T-helper 1 cell treated with Interleukin-12 subunit alpha and Interleukin-12 subunit beta and Interleukin-4 antibody, amounts not matched to agents 30 μg/mL and 1 μg/mL, for 36 hours (primary cell): ENCODE results near the gene ALPK1.

Experiments
- H3K27ac Mint-ChIP-seq: one replicate; pipeline ENCODE4 v1.8.0; 2021; ENCODE audit warnings: mild to moderate bottlenecking, mixed read lengths
- H3K27me3 Mint-ChIP-seq: one replicate; pipeline ENCODE4 v1.8.0; 2021; ENCODE audit warnings: low read depth, mixed read lengths
- H3K36me3 Mint-ChIP-seq: one replicate; pipeline ENCODE4 v1.8.0; 2021; ENCODE audit warnings: low read depth, mixed read lengths
- H3K4me1 Mint-ChIP-seq: one replicate; pipeline ENCODE4 v1.8.0; 2021; ENCODE audit warnings: low read depth, mixed read lengths
- H3K4me3 Mint-ChIP-seq: one replicate; pipeline ENCODE4 v1.8.0; 2021; ENCODE audit warnings: mild to moderate bottlenecking, moderate library complexity, mixed read lengths
- H3K9me3 Mint-ChIP-seq: one replicate; pipeline ENCODE4 v1.8.0; 2021; ENCODE audit warnings: mixed read lengths

The ALPK1 gene

DNA sequence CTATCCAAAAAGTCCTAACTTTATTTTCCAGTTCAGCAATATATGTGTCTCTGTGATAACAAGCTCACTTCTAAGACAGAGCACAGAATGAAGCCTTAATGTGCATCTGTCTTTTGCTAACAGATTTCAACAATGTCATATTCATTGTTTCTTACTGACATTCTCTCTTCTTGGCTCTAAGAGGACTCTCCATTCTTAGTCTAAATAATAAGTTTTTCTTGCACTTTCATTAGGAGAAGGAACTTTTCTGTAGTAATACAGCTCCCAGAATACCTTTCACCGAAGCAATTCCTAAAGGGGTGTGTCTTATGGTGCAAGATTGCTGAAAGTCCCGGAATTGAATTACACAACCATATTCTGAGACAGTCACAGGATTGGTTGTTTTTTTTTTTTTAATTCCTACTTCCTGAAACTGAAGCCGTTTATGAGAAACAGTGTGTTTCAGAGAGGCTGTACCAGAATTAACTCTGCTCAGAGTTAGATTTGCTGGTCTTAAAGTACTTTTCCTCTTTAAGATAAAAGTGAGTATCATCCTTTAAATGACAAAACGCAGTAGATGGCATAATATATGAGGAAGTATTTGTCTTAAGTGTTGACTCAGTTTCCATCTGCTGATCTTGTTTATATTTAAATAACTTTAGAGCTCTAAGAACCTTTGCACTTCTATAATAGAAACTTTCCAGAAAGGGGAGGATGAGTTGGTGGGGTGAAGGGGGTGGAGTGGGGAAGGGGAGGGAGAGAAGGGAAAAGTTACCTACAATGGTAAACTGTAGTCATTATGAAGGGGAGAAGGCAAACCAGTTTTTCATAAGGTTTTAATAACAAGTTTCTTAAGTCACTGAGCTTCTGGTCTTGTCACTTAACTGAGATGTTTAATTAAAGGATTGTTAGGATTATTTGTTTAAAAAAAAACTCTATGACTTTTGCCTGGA is at the start of gene ALPK1:
Gene ALPK1, plus strand, starts transcription at position 421 of the 932 bp plus-strand sequence.
- H3K27ac Mint-ChIP-seq: peak within 1 kb of the TSS; percentile 91
- H3K4me3 Mint-ChIP-seq: peak within 1 kb of the TSS; percentile 89
- peaks cover 14% of the 10 kb centered on the region for H3K36me3 Mint-ChIP-seq
- H3K4me1 Mint-ChIP-seq: peaks cover 37% of the 10 kb centered on the region
- H3K9me3 Mint-ChIP-seq: peaks cover 5% of the 10 kb centered on the region
- no peaks in the 10 kb centered on the region for H3K27me3 Mint-ChIP-seq

DNA sequence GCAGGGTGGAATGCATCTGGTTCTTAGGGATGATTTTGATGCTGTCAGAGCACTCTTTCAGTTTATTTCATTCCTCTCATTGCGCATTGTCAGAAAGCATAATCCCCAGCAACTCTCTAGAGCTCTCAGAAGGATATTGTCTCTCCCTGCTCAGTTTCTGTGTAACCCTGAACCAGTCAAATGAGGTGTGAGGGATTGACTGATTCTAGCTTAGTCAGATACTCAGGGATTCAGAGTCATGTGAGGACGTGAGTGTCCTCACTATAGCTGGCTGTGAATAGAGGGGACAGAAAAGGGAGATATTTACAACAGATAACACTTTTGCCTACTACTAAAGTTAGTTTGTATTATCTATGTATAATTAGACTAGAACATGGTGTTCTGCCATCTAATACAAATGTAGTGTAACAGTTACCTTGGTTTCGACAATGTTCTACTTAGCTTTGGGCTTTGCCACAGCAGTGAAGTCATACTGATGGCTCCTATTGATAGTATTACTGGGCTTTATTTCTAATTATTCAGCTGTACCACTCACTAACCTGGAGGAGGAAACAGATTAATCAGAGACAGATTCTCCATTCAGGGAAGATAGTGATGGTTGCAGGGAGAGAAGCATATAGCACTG is 46.0 kb upstream of the ALPK1 start:
- Mint-ChIP-seq H3K36me3 (no peaks in the 10 kb centered on the region), H3K27ac (no peak overlapping the region), H3K4me1 (peaks cover 4% of the 10 kb centered on the region), H3K9me3 (no peaks in the 10 kb centered on the region), H3K27me3 (no peaks in the 10 kb centered on the region), H3K4me3 (no peak overlapping the region)

DNA sequence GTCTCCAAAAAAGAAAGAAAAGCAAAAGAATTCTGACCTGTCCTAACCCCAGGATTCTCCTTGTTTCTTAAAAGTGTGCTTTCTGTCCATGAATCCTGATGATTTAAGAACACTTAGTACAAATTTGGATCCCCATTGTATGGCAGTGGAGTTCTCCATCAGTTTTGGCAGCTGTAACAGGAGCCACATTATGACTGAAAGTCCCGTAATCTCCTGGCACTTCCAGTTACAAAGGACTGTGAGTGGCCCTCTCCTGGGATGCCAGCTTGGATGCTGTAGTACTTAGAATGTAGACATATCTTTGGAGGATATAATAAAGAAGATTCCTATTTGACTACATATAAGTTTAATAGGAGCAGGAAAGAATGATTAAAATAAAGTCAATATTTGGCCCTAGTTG is 44.9 kb upstream of the ALPK1 start:
- H3K27ac Mint-ChIP-seq: no peak overlapping the region
- peaks cover 3% of the 10 kb centered on the region for H3K36me3 Mint-ChIP-seq
- no peak overlapping the region for H3K4me3 Mint-ChIP-seq
- no peaks in the 10 kb centered on the region for H3K27me3 Mint-ChIP-seq
- peaks cover 2% of the 10 kb centered on the region for H3K4me1 Mint-ChIP-seq
- no peaks in the 10 kb centered on the region for H3K9me3 Mint-ChIP-seq

DNA sequence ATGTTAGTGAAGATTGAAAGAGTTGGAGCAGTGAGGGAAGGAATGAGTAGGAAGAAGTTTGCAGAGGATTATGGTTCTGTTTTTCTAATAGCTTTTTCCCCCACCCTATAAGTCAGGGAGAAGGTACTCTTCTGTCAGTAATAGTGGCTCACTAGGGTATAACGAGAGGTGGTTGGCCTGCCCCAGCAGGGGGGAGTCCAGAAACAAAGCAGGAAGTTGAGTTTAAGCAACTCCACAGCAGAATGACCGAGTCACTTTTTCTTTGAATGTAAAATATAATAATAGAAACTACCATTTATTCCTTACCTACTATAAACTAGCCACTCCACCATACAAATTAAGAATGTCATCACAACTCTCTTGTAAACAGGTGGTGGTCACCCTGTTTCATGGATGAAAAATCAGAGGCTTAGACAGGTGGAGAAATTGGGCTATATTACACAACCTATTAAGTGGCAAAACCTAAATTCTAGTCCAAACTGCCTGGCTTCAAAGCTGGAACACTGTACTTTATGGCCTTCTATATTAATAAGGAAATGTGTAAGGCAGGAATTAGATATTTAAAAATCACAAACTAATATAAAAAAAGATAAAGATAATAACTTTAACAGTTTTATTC is 43.7 kb upstream of the ALPK1 start:
- Mint-ChIP-seq H3K27ac (no peak overlapping the region), H3K36me3 (peaks cover 3% of the 10 kb centered on the region)

DNA sequence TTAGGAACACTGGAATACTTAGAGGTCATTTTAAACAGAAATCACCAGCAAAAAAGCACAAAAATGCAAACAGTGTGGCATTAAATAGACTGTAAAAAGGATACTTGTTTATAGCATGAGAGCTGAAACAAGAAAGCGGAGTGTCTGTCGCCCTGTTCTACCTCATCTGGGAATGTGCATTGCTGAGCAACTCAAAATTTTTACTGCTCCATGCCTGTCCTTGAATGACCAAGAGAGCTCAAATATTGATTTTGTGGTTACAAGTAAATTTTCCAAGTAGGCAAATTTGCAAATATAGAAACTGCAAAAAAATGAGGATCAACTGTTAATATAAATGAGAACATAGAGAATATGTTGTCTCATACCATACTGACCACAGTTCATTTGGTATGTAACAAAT is 40.1 kb upstream of the ALPK1 start:
- Mint-ChIP-seq H3K27me3 (no peaks in the 10 kb centered on the region), H3K9me3 (no peaks in the 10 kb centered on the region), H3K27ac (no peak overlapping the region), H3K4me1 (peaks cover 2% of the 10 kb centered on the region), H3K36me3 (peaks cover 4% of the 10 kb centered on the region), H3K4me3 (no peak overlapping the region)

More for the DNA sequence above, 43.7 kb upstream of the ALPK1 start:
- H3K4me1 Mint-ChIP-seq: peaks cover 2% of the 10 kb centered on the region
- H3K27me3 Mint-ChIP-seq: no peaks in the 10 kb centered on the region
- no peak overlapping the region for H3K4me3 Mint-ChIP-seq
- no peaks in the 10 kb centered on the region for H3K9me3 Mint-ChIP-seq

DNA sequence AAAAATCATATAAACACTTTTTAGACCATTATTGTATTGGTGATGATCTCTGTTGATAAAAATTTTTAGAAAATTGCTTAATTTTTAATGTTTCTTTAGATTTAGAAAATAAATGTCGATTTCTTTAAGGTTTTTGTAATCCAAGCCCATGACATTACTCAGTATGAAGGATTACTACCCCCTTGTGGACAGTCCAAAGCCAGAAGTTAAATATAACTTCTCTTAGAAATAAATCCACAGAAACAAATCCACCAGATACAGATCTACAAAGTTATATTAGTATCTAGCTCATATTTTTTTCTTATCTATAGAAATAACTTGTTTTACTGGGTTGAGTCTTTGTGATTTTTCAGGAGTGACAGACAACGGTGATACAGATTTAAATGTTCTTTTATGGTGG is 30.3 kb upstream of the ALPK1 start:
- no peaks in the 10 kb centered on the region for H3K27me3 Mint-ChIP-seq
- H3K4me3 Mint-ChIP-seq: no peak overlapping the region
- no peak overlapping the region for H3K27ac Mint-ChIP-seq
- peaks cover 10% of the 10 kb centered on the region for H3K4me1 Mint-ChIP-seq
- peaks cover 6% of the 10 kb centered on the region for H3K36me3 Mint-ChIP-seq
- no peaks in the 10 kb centered on the region for H3K9me3 Mint-ChIP-seq

DNA sequence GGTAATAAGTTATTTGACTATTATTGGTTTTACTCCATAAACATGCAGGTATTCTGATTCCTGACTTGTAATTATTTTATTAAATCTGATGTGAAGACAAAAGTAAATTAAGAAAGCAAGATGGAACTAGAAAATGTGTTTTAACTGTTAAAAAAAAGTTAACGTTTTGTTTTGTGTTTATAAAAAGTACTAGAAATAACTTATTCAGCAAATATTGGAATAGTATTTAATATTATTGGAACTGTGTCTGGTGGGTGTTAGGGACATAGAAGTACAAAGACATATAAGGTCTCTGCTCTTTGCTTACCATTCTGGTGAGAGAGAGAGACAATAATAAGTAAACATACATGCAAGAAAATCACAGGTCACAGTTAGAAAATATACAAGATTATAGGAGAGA is 27.1 kb upstream of the ALPK1 start:
- H3K9me3 Mint-ChIP-seq: no peaks in the 10 kb centered on the region
- H3K36me3 Mint-ChIP-seq: peaks cover 8% of the 10 kb centered on the region
- H3K4me3 Mint-ChIP-seq: no peak overlapping the region
- H3K27ac Mint-ChIP-seq: no peak overlapping the region
- H3K4me1 Mint-ChIP-seq: peaks cover 17% of the 10 kb centered on the region
- no peaks in the 10 kb centered on the region for H3K27me3 Mint-ChIP-seq

DNA sequence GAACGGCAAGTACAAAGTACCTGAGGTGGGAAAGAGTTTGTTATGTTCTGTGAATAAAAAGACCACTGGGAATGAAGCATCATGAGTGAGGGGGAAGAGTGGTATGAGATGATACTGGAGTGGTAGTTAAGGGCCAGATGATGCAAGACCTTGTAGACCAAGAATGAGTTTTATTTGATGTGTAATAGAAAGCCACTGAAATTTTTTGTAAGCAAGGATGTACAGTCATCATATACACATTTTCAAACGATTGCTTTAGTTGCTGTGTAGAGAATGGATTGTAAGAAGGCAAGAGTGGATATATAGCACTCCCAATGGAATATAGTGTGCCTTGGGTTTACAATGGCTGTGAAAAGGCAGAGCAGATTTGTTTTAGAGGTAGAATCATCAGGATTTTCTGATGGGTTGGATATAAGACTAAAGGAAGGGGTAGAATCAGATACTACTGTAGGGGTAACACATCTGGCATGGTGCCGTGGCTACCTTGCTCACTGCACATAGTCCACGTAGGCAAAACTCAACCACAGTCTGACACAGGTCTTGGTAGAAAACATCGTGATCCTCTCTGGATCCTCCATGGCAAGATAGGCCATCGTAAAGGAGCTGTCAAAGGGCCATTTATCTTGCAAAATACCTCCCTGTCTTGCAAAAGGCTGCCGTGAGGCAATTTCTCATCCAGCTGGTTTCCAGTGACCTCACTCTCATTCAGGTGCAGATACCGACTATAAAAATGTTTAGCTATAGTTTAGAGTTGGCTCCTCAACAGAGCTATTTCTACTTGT is 26.3 kb upstream of the ALPK1 start:
- H3K36me3 Mint-ChIP-seq: peaks cover 10% of the 10 kb centered on the region
- no peaks in the 10 kb centered on the region for H3K27me3 Mint-ChIP-seq
- no peaks in the 10 kb centered on the region for H3K9me3 Mint-ChIP-seq
- H3K4me1 Mint-ChIP-seq: peaks cover 22% of the 10 kb centered on the region
- H3K4me3 Mint-ChIP-seq: no peak overlapping the region
- H3K27ac Mint-ChIP-seq: no peak overlapping the region

DNA sequence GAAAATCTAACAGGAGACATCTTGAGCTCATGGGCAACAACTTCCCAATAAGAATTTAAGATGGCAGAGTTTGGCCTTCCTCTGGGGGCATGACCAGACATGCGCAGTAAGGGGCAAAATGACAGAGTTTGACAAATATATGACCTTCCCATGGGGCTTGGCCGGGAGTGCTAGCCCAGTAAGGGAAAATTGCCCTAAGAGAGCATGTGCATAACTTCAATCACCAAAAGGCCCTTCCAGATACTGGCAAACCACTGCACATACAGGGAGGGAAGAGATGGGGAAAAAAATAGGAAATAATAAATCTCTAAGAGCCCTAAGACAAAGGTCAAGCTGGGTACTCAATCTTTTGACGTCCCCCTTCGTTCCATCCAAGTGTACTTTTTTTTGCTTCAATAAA is 24.9 kb upstream of the ALPK1 start:
- no peaks in the 10 kb centered on the region for H3K9me3 Mint-ChIP-seq
- H3K4me1 Mint-ChIP-seq: peaks cover 29% of the 10 kb centered on the region
- H3K4me3 Mint-ChIP-seq: no peak overlapping the region
- H3K36me3 Mint-ChIP-seq: peaks cover 15% of the 10 kb centered on the region
- no peak overlapping the region for H3K27ac Mint-ChIP-seq
- H3K27me3 Mint-ChIP-seq: no peaks in the 10 kb centered on the region

DNA sequence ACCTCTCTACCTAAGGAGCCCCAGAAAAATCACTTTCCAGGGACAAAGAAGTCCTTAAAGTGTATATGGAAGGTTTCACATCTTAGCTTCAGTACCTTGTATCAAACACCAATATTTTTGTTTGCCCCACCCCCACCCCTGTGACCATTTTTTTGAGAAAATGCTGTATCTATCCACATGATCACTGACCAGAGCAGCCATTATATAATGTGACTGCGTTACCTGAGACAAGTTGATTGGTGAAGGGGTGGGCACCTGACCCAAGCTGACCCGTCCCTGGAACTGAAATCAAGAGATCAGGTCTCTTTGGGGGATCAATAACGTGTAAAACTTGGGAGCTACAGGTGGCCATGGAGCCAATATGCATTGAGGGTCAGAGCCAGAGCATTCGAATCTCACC is 22.2 kb upstream of the ALPK1 start:
- H3K36me3 Mint-ChIP-seq: peaks cover 29% of the 10 kb centered on the region
- peaks cover 47% of the 10 kb centered on the region for H3K4me1 Mint-ChIP-seq
- H3K9me3 Mint-ChIP-seq: no peaks in the 10 kb centered on the region
- H3K27ac Mint-ChIP-seq: no peak overlapping the region
- no peak overlapping the region for H3K4me3 Mint-ChIP-seq
- no peaks in the 10 kb centered on the region for H3K27me3 Mint-ChIP-seq

DNA sequence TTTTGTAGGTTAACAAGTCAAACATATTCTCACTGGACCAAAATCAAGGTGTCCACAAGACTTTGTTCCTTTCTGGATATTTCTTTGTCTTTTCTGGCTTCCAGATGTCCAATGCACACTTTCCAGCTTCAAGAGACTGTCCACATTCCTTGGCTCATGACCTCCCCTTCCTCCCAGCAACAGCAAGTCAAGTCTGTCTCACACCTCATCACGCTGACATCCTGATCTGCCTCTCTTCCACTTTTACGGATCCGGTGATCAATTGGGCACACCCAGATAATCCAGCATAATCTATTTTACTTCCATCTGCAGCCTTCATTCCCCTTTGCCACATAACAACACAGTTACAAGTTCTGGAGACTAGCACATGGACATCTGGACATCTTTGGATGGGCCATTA is 21.1 kb upstream of the ALPK1 start:
- peaks cover 29% of the 10 kb centered on the region for H3K36me3 Mint-ChIP-seq
- no peak overlapping the region for H3K4me3 Mint-ChIP-seq
- peaks cover 50% of the 10 kb centered on the region for H3K4me1 Mint-ChIP-seq
- H3K27ac Mint-ChIP-seq: no peak overlapping the region
- no peaks in the 10 kb centered on the region for H3K27me3 Mint-ChIP-seq
- H3K9me3 Mint-ChIP-seq: no peaks in the 10 kb centered on the region

DNA sequence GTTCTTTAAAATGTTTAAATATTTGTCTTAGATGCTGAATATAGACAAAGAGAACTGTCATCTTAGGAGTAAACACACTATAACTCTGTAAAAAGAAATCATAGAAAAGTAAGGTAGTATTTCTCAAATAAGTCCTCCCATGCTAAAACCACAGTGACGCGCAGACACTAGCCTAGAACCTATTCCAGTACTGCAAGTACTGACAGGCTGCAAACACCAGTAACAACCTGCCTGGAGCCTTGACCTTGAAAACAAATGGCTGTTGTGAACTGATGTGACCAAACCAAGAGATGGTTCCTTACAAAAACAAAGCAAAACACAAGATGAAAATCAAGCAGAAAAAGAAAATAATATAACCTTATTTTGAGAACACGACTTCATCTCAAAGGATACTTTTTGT is 19.9 kb upstream of the ALPK1 start:
- Mint-ChIP-seq H3K27me3 (no peaks in the 10 kb centered on the region), H3K4me1 (peaks cover 57% of the 10 kb centered on the region), H3K4me3 (no peak overlapping the region), H3K36me3 (peaks cover 37% of the 10 kb centered on the region), H3K9me3 (peaks cover 3% of the 10 kb centered on the region), H3K27ac (no peak overlapping the region)

DNA sequence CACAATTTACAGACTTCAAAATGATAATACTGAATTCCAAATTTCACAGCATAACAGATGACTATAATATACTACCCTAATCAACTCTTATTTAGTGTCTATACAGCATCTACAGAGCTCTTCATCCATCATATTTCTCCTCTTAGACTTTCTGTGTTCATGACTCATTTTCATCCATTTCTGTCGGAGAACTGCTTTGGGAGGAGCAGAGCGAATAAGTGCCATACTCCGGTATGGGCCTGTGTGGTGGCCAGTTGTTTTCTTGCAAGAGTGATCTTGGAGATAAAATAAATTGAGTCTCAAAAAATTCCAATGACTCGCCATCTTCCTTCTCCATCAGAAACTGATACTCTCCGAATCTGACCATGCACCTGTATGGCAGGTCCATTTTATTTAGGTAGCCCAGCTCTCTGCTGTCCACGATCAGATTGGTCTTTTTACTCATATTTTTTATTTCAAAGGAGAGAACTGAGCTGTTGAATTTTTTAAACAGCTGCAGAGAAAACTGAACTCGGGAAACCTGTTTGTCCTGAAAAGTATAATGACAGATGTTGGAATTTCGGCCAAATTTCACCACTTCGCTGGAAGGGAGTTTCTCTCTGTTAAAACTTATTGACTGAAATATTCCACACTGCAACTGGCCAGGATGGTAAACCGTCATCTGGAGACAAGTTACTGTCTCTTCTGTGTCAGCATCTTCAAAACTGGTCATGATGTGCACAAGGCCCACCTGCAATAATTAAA is 19.3 kb upstream of the ALPK1 start:
- Mint-ChIP-seq H3K36me3 (peaks cover 43% of the 10 kb centered on the region), H3K4me1 (peaks cover 64% of the 10 kb centered on the region), H3K4me3 (no peak overlapping the region), H3K27me3 (no peaks in the 10 kb centered on the region), H3K27ac (no peak overlapping the region), H3K9me3 (peaks cover 6% of the 10 kb centered on the region)
